PC-9 (cell line): ENCODE results near the gene MBD5. TPM values are rescaled to one million over a fixed set of nuclear protein-coding genes. Genes with fewer than 3 reads are reported as not detected.

Source experiments
- BruUV-seq: library from RNA; stranded (reverse); fragments of 400-500 nt; replicated peaks from 2 replicates; lab custom pipeline; 2021; lab: Mats Ljungman, UMichigan
- CTCF ChIA-PET: fragments of 300-600 bp; sonication (Branson Sonifier 250); formaldehyde crosslinking; loops from one replicate; lab custom pipeline; 2022; ENCODE audit warnings: antibody characterized with exemption; lab: Charles Lee
- POLR2A ChIA-PET: fragments of 300-600 bp; sonication (Branson Sonifier 250); formaldehyde crosslinking; loops from one replicate; lab custom pipeline; 2022; ENCODE audit warnings: antibody characterized with exemption; ENCODE audit not compliant: unreplicated experiment; lab: Charles Lee
- DNase-seq, 2 experiments: peaks; one replicate each; pipeline versions ENCODE4 v3.0.0 to v3.0.0-alpha.2; 2015 to 2022; ENCODE audit warnings: mixed read lengths in 1 of 2
- H2AFZ ChIP-seq: fragments of 200-600 bp; sonication (generic); 2 replicates; pipeline ENCODE4 v1.8.1; 2017; ENCODE audit warnings: antibody characterized with exemption
- H3F3A ChIP-seq: fragments of 200-600 bp; sonication (generic); 2 replicates; pipeline ENCODE4 v1.8.1; 2017; ENCODE audit warnings: antibody characterized with exemption, mild to moderate bottlenecking, low read depth; ENCODE audit not compliant: insufficient read depth
- H3K27ac ChIP-seq: fragments of 200-600 bp; sonication (generic); 2 replicates; pipeline ENCODE4 v1.6.1; 2016; ENCODE audit warnings: mixed run types
- H3K27me3 ChIP-seq: fragments of 200-600 bp; sonication (generic); 2 replicates; pipeline ENCODE4 v1.6.1; 2016; ENCODE audit warnings: low read depth, mixed run types; ENCODE audit not compliant: insufficient read depth
- H3K36me3 ChIP-seq: fragments of 200-600 bp; sonication (generic); 2 replicates; pipeline ENCODE4 v1.6.1; 2016; ENCODE audit warnings: low read depth, mixed run types
- H3K4me1 ChIP-seq: fragments of 200-600 bp; sonication (generic); replicated peaks from 2 replicates; pipeline ENCODE4 v1.6.1; 2016; ENCODE audit warnings: mixed run types; ENCODE audit not compliant: insufficient read depth
- H3K4me2 ChIP-seq: fragments of 200-600 bp; sonication (generic); 2 replicates; pipeline ENCODE4 v1.6.1; 2017; ENCODE audit warnings: mixed run types
- H3K4me3 ChIP-seq: fragments of 200-600 bp; sonication (generic); 2 replicates; pipeline ENCODE4 v1.6.1; 2016; ENCODE audit warnings: mixed run types
- H3K79me2 ChIP-seq: fragments of 200-600 bp; sonication (generic); 2 replicates; pipeline ENCODE4 v1.6.1; 2017; ENCODE audit warnings: low read depth, mixed run types
- H3K9me2 ChIP-seq: fragments of 200-600 bp; sonication (generic); 2 replicates; pipeline ENCODE4 v1.8.1; 2017; ENCODE audit warnings: mild to moderate bottlenecking; ENCODE audit not compliant: insufficient read depth
- H3K9me3 ChIP-seq: fragments of 200-600 bp; sonication (generic); 2 replicates; pipeline ENCODE4 v1.8.1; 2016; ENCODE audit warnings: low read depth; ENCODE audit not compliant: insufficient read depth
- H4K20me1 ChIP-seq: fragments of 200-600 bp; sonication (generic); 2 replicates; pipeline ENCODE4 v1.8.1; 2017; ENCODE audit not compliant: insufficient read depth
- EZH2 ChIP-seq: fragments of 200-600 bp; sonication (generic); IDR thresholded peaks from 2 replicates; pipeline ENCODE4 v1.8.0; 2017; ENCODE audit warnings: antibody characterized with exemption, low read depth
- intact Hi-C: fragments of 100-400 bp; cut with micrococcal nuclease; formaldehyde crosslinking; loops from one replicate; pipeline ENCODE4 v1.10.0; 2022; ENCODE audit not compliant: unreplicated experiment
- total RNA-seq: library from RNA; stranded (reverse); gene quantifications from 2 replicates; pipeline ENCODE4 v1.2.3, GENCODE V29; 2021
- TF ChIP-seq, protein P1 (sequence below): fragments of 200-600 bp; sonication (generic); conservative IDR thresholded peaks from 2 replicates; pipeline ENCODE4 v1.6.1; 2017; ENCODE audit warnings: mixed run types, antibody characterized with exemption, mild to moderate bottlenecking, moderate library complexity

The MBD5 gene
- total RNA-seq, 1 experiment from 2014 or later = 46.5 TPM

DNA sequence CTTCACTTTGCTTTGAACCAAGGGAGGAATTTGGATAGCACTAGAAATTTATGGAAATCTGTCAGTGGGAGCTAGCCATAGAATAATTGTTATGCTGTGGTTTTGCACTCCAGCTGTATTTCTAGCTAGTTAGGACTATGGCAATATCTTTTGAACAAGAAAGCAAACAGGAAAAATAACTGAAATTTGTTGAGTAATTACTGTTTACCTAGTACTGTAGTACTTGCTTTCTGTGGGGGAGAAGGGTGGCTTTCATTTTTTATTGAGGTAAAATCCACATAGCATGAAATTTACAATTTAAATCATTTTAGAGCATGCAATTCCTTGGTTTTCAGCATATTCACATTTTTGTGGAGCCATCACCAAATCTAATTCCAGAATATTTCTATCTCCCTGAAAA lies 28.4 kb downstream of the MBD5 start:
- Histone ChIP-seq H3K4me3 (no peak overlapping the region), H3K9me3 (no peaks in the 10 kb centered on the region), H3K27me3 (no peaks in the 10 kb centered on the region), H3K9me2 (no peaks in the 10 kb centered on the region), H3K4me1 (no peaks in the 10 kb centered on the region), H3K4me2 (no peak overlapping the region), H3F3A (0 out of 2 replicates have a peak, but pooled peaks cover 3% of the 10 kb centered on the region), H3K79me2 (no peaks in the 10 kb centered on the region), H3K27ac (no peak overlapping the region), H2AFZ (no peak overlapping the region), H3K36me3 (no peaks in the 10 kb centered on the region), H4K20me1 (no peaks in the 10 kb centered on the region)
- no peak for DNase-seq
- ChIA-PET POLR2A (interaction anchor here (0.6 kb wide), 1 partner anchor 29 kb away, joined by 6 read pairs; the partner anchor contains the start of genes MBD5 and ORC4), CTCF (no interaction called here)
- intact Hi-C loops = no loop called here
- TF ChIP-seq, protein P1, sequence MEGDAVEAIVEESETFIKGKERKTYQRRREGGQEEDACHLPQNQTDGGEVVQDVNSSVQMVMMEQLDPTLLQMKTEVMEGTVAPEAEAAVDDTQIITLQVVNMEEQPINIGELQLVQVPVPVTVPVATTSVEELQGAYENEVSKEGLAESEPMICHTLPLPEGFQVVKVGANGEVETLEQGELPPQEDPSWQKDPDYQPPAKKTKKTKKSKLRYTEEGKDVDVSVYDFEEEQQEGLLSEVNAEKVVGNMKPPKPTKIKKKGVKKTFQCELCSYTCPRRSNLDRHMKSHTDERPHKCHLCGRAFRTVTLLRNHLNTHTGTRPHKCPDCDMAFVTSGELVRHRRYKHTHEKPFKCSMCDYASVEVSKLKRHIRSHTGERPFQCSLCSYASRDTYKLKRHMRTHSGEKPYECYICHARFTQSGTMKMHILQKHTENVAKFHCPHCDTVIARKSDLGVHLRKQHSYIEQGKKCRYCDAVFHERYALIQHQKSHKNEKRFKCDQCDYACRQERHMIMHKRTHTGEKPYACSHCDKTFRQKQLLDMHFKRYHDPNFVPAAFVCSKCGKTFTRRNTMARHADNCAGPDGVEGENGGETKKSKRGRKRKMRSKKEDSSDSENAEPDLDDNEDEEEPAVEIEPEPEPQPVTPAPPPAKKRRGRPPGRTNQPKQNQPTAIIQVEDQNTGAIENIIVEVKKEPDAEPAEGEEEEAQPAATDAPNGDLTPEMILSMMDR = no peak
- no peak for TF ChIP-seq EZH2
- BruUV-seq = no TSS peak

GRCh38 chr2:148052687-148053086 lies 31.8 kb downstream of the MBD5 start:
- no peaks in the 10 kb centered on the region for H4K20me1 ChIP-seq
- 0 out of 2 replicates have a peak, but pooled peaks cover 3% of the 10 kb centered on the region for H3F3A ChIP-seq
- no peak overlapping the region for H2AFZ ChIP-seq
- H3K27me3 ChIP-seq = no peaks in the 10 kb centered on the region
- H3K9me3 ChIP-seq = no peaks in the 10 kb centered on the region
- no peak overlapping the region for H3K27ac ChIP-seq
- CTCF ChIA-PET = no interaction called here
- H3K4me1 ChIP-seq = no peaks in the 10 kb centered on the region
- POLR2A ChIA-PET = no interaction called here
- no peak overlapping the region for H3K4me3 ChIP-seq
- no peaks in the 10 kb centered on the region for H3K79me2 ChIP-seq
- BruUV-seq = no TSS peak
- H3K4me2 ChIP-seq = no peak overlapping the region
- intact Hi-C loops = no loop called here
- no peaks in the 10 kb centered on the region for H3K9me2 ChIP-seq
- no peak for DNase-seq
- H3K36me3 ChIP-seq = no peaks in the 10 kb centered on the region
- TF ChIP-seq, protein P1 = no peak
- TF ChIP-seq EZH2 = no peak

- CTCF ChIA-PET = no interaction called here
- H3K4me3 ChIP-seq = no peak overlapping the region
- no peaks in the 10 kb centered on the region for H3K9me2 ChIP-seq
- no peak overlapping the region for H3K27ac ChIP-seq
- no peaks in the 10 kb centered on the region for H4K20me1 ChIP-seq
- no peak for TF ChIP-seq EZH2
- TF ChIP-seq, protein P1 = no peak
- no peaks in the 10 kb centered on the region for H3K4me1 ChIP-seq
- intact Hi-C loops = no loop called here
- no peaks in the 10 kb centered on the region for H3K36me3 ChIP-seq
- BruUV-seq = no TSS peak
- no peak for DNase-seq
- H3K4me2 ChIP-seq = no peak overlapping the region
- no peaks in the 10 kb centered on the region for H3K9me3 ChIP-seq
- POLR2A ChIA-PET = no interaction called here
- no peaks in the 10 kb centered on the region for H3K27me3 ChIP-seq
- no peak overlapping the region for H2AFZ ChIP-seq
- H3K79me2 ChIP-seq = no peaks in the 10 kb centered on the region
- no peaks in the 10 kb centered on the region for H3F3A ChIP-seq
Observed at GRCh38 chr2:148058641-148059040, 37.8 kb downstream of the MBD5 start.
